ENCODE data around the gene FAM110C. TPM values are rescaled to one million over a fixed set of nuclear protein-coding genes. Genes with fewer than 3 reads are reported as not detected.

FAM110C gene
- total RNA-seq, 1 donor from 2014 or later = 1.2 TPM

DNA sequence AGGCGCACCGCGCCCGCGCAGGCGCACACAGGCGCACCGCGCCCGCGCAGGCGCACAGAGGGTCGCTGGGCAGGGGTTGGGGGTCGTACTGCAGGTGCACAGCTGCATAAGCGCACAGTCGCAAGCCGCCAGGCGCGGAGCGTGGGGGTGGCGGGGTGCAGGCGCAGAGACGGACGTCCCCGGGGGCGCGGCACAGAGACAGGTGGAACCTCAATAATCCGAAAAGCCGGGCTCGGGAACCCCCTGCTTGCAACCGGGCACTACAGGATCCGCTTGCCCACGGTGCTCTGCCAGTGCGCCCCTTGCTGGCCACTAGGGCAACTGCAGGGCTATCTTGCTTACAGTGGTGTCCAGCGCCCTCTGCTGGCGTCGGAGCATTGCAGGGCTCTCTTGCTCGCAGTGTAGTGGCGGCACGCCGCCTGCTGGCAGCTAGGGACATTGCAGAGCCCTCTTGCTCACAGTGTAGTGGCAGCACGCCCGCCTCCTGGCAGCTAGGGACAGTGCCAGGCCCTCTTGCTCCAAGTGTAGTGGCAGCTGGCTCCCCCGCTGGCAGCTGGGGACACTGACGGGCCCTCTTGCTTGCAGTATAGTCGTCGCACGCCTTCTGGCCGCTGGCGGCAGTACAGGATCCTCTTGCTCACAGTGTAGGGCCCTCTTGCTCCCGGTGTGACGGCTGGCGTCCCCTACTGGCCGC, 34.9 kb downstream of the FAM110C start:
- peak; percentile 36 for DNase-seq (ENCODE audit: low spot score)
- Mint-ChIP-seq H3K36me3 (ENCODE audit: low read depth) (no peaks in the 10 kb centered on the region), H3K27ac (no peak overlapping the region), H3K9me3 (no peaks in the 10 kb centered on the region), H3K4me1 (ENCODE audit: low read depth) (peaks cover 28% of the 10 kb centered on the region), H3K27me3 (ENCODE audit: insufficient read depth) (peaks cover 2% of the 10 kb centered on the region), H3K4me3 (no peak overlapping the region)
- intact Hi-C loops (cut with micrococcal nuclease) = no loop called here

DNA sequence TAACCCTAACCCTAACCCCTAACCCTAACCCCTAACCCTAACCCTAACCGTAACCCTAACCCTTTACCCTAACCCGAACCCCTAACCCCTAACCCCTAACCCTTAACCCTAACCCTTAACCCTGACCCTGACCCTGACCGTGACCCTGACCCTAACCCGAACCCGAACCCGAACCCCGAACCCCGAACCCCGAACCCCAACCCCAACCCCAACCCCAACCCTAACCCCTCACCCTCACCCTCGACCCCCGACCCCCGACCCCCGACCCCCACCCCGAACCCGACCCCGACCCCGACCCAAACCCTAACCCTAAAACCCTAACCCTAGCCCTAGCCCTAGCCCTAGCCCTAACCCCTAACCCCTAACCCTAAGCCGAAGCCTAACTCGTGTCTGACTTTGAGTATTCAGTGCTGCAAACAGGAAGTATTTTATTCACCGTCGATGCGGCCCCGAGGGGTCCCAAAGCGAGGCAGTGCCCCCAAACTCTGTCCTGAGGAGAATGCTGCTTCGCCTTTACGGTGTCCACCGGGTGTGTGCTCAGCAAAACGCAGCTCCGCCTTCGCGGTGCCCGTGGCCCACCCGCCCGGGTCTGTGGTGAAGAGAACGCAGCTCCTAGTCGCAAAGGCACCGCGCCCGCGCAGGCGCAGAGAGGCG, 36.0 kb downstream of the FAM110C start:
- DNase-seq (ENCODE audit: low spot score) = no peak
- H3K9me3 Mint-ChIP-seq = no peaks in the 10 kb centered on the region
- peaks cover 18% of the 10 kb centered on the region for H3K4me1 Mint-ChIP-seq (ENCODE audit: low read depth)
- H3K27ac Mint-ChIP-seq = no peak overlapping the region
- intact Hi-C loops (cut with micrococcal nuclease) = no loop called here
- no peak overlapping the region for H3K4me3 Mint-ChIP-seq
- H3K27me3 Mint-ChIP-seq (ENCODE audit: insufficient read depth) = peaks cover 2% of the 10 kb centered on the region
- no peaks in the 10 kb centered on the region for H3K36me3 Mint-ChIP-seq (ENCODE audit: low read depth)

Other genes starting within 250 kb of the FAM110C start
- gene SH3YL1, start 217.5 kb upstream of the FAM110C start, total RNA-seq = 18.4 and 20.1 TPM in 2 replicates
- 124 and 133 TPM in 2 replicates for gene ACP1, start 218.4 kb upstream of the FAM110C start, total RNA-seq
- gene ALKAL2, start 241.6 kb upstream of the FAM110C start, total RNA-seq = 0.18 TPM in 1 of 2 replicates, not detected in the other